Neural crest cell (in vitro differentiated cells): Measurements from ENCODE around the gene PER3. TPM values are rescaled to one million over a fixed set of nuclear protein-coding genes. Genes with fewer than 3 reads are reported as not detected.

Experiments used
- DNase-seq: peaks from one replicate; pipeline ENCODE4 v3.0.0; 2021; ENCODE audit warnings: low read depth, mixed read lengths, low spot score
- H3K27ac Mint-ChIP-seq: one replicate; pipeline ENCODE4 v1.8.0; 2021; ENCODE audit warnings: mild to moderate bottlenecking, mixed read lengths; ENCODE audit not compliant: unreplicated experiment
- H3K27me3 Mint-ChIP-seq: 2 replicates; pipeline ENCODE4 v1.8.0; 2021; ENCODE audit warnings: low read depth, mild to moderate bottlenecking, mixed read lengths
- H3K36me3 Mint-ChIP-seq: 2 replicates; pipeline ENCODE4 v1.8.0; 2021; ENCODE audit warnings: low read depth, mild to moderate bottlenecking, mixed read lengths
- H3K4me1 Mint-ChIP-seq: 2 replicates; pipeline ENCODE4 v1.8.0; 2021; ENCODE audit warnings: mixed read lengths
- H3K4me3 Mint-ChIP-seq: one replicate; pipeline ENCODE4 v1.8.0; 2021; ENCODE audit warnings: mild to moderate bottlenecking, mixed read lengths
- H3K9me3 Mint-ChIP-seq: 2 replicates; pipeline ENCODE4 v1.8.0; 2021; ENCODE audit warnings: mixed read lengths
- CTCF ChIP-seq: fragments of 200-600 bp; sonication (generic); conservative IDR thresholded peaks from 2 replicates; pipeline ENCODE4 v1.5.0; 2021; ENCODE audit warnings: antibody characterized with exemption, mild to moderate bottlenecking
- total RNA-seq: library from RNA; stranded (reverse); gene quantifications from 2 replicates; pipeline ENCODE4 v1.2.1, GENCODE V29; 2021

Gene PER3
- total RNA-seq, 1 donor from 2014 or later: 5.3 TPM

GRCh38 chr1:7871136-7871535 lies 87.0 kb downstream of the PER3 start:
- no peaks in the 10 kb centered on the region for H3K4me1 Mint-ChIP-seq
- no peaks in the 10 kb centered on the region for H3K27me3 Mint-ChIP-seq
- no peak overlapping the region for H3K27ac Mint-ChIP-seq
- H3K4me3 Mint-ChIP-seq: no peak overlapping the region
- H3K36me3 Mint-ChIP-seq: no peaks in the 10 kb centered on the region
- H3K9me3 Mint-ChIP-seq: no peaks in the 10 kb centered on the region
- no peak for TF ChIP-seq CTCF
- DNase-seq: no peak

- no peak overlapping the region for H3K4me3 Mint-ChIP-seq
- peaks cover 9% of the 10 kb centered on the region for H3K9me3 Mint-ChIP-seq
- no peak for TF ChIP-seq CTCF
- no peaks in the 10 kb centered on the region for H3K27me3 Mint-ChIP-seq
- no peak overlapping the region for H3K27ac Mint-ChIP-seq
- no peaks in the 10 kb centered on the region for H3K4me1 Mint-ChIP-seq
- DNase-seq: no peak
- peaks cover 2% of the 10 kb centered on the region for H3K36me3 Mint-ChIP-seq
Measured at GRCh38 chr1:7873801-7874795, 90.0 kb downstream of the PER3 start.

- H3K4me3 Mint-ChIP-seq: no peak overlapping the region
- no peak for DNase-seq
- H3K9me3 Mint-ChIP-seq: peaks cover 9% of the 10 kb centered on the region
- H3K4me1 Mint-ChIP-seq: no peaks in the 10 kb centered on the region
- H3K36me3 Mint-ChIP-seq: peaks cover 2% of the 10 kb centered on the region
- peaks cover 3% of the 10 kb centered on the region for H3K27me3 Mint-ChIP-seq
- TF ChIP-seq CTCF: no peak
- H3K27ac Mint-ChIP-seq: no peak overlapping the region
Measured at GRCh38 chr1:7878027-7878426, 93.9 kb downstream of the PER3 start.

- Mint-ChIP-seq H3K4me1 (no peaks in the 10 kb centered on the region), H3K36me3 (peaks cover 2% of the 10 kb centered on the region), H3K27ac (no peak overlapping the region), H3K9me3 (peaks cover 9% of the 10 kb centered on the region), H3K27me3 (peaks cover 7% of the 10 kb centered on the region), H3K4me3 (no peak overlapping the region)
- no peak for DNase-seq
- TF ChIP-seq CTCF: no peak
Measured at GRCh38 chr1:7879228-7879627, 95.1 kb downstream of the PER3 start.

GRCh38 chr1:7884757-7885156 lies 100.7 kb downstream of the PER3 start:
- H3K27me3 Mint-ChIP-seq: peaks cover 18% of the 10 kb centered on the region
- DNase-seq: no peak
- no peak for TF ChIP-seq CTCF
- H3K27ac Mint-ChIP-seq: no peak overlapping the region
- H3K9me3 Mint-ChIP-seq: peaks cover 7% of the 10 kb centered on the region
- no peaks in the 10 kb centered on the region for H3K36me3 Mint-ChIP-seq
- no peak overlapping the region for H3K4me3 Mint-ChIP-seq
- no peaks in the 10 kb centered on the region for H3K4me1 Mint-ChIP-seq
